HuH-7.5 (cell line): Measurements from ENCODE around the gene ARHGEF12.

ENCODE experiments used
- DNase-seq: peaks from one replicate; pipeline ENCODE4 v3.0.0; 2011; ENCODE audit warnings: low spot score

ARHGEF12 gene

GRCh38 chr11:120536797-120537169 is 200.6 kb downstream of the ARHGEF12 start:
- no peak for DNase-seq

DNA sequence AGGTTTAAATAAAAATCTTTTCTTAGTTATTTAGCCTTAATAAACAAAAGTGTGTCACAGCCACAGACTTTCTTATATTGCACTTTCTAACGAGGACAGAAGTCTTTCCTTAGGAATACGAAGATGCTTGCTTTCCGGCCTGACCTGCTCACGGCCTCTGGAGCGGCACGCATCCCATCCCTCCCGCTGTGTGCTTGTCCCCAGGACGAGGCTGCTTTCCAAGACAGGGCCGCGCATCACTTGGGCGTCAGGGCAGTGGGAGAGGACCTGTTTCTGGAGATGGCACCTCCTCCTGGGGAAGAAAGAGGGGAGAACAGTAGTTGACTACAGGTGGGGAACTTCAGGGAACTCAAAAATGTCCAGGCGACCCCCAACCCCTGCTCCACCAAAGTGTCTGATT is 201.8 kb downstream of the ARHGEF12 start:
- DNase-seq: no peak

DNA sequence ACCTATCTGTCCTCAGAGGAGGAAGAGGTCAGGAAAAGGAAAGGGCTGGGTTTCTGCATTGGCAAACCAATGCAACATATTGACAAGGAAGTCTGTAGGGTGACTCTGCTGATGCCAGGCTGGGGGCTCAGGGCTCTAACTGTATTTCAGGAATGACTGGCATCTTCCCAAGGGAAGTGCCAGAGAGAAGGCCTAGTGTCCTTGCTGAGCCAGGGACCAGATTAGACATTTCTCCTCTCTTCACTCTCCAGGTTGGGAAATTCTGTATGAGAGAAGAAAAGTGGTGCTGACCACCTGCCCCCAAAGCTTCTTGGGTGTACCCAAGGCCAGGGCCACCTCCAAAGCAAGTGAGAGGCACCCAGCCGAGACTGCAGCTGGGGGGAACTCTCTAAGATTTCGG is 202.5 kb downstream of the ARHGEF12 start:
- no peak for DNase-seq
